ENCODE data around the gene EIF3F.
A peak's percentile ranks its signal among the peaks of the same experiment; 100 is the strongest.

The EIF3F gene

GRCh38 chr11:8002676-8003075 lies 15.5 kb downstream of the EIF3F start:
- DNase-seq (ENCODE audit: low spot score in 2 of 2) (no peak), ATAC-seq (replicated peaks; ENCODE audit: extremely low read depth, poor library complexity, severe bottlenecking) (no peak)
- no peaks in the 10 kb centered on the region for H3K9me3 Mint-ChIP-seq
- H3K27me3 Mint-ChIP-seq = no peaks in the 10 kb centered on the region
- H3K27ac Mint-ChIP-seq (ENCODE audit: low read depth) = no peak overlapping the region
- peaks cover 15% of the 10 kb centered on the region for H3K36me3 Mint-ChIP-seq (ENCODE audit: insufficient read depth)
- no peak overlapping the region for H3K4me3 Mint-ChIP-seq
- no peaks in the 10 kb centered on the region for H3K4me1 Mint-ChIP-seq

GRCh38 chr11:8003187-8003586 lies 16.1 kb downstream of the EIF3F start:
- ATAC-seq (replicated peaks; ENCODE audit: extremely low read depth, poor library complexity, severe bottlenecking) (no peak), DNase-seq (ENCODE audit: low spot score in 2 of 2) (no peak)
- Mint-ChIP-seq H3K27me3 (no peaks in the 10 kb centered on the region), H3K4me1 (no peaks in the 10 kb centered on the region), H3K9me3 (no peaks in the 10 kb centered on the region), H3K36me3 (ENCODE audit: insufficient read depth) (peaks cover 13% of the 10 kb centered on the region), H3K4me3 (no peak overlapping the region), H3K27ac (ENCODE audit: low read depth) (no peak overlapping the region)

GRCh38 chr11:8004008-8004407 lies 16.9 kb downstream of the EIF3F start:
- H3K4me1 Mint-ChIP-seq = no peaks in the 10 kb centered on the region
- no peak overlapping the region for H3K4me3 Mint-ChIP-seq
- no peaks in the 10 kb centered on the region for H3K9me3 Mint-ChIP-seq
- no peak for ATAC-seq (replicated peaks; ENCODE audit: extremely low read depth, poor library complexity, severe bottlenecking)
- H3K27ac Mint-ChIP-seq (ENCODE audit: low read depth) = no peak overlapping the region
- no peaks in the 10 kb centered on the region for H3K27me3 Mint-ChIP-seq
- H3K36me3 Mint-ChIP-seq (ENCODE audit: insufficient read depth) = peaks cover 10% of the 10 kb centered on the region
- DNase-seq (ENCODE audit: low spot score in 2 of 2) = no peak

- Mint-ChIP-seq H3K4me3 (no peak overlapping the region), H3K4me1 (no peaks in the 10 kb centered on the region), H3K9me3 (no peaks in the 10 kb centered on the region), H3K27ac (ENCODE audit: low read depth) (no peak overlapping the region), H3K36me3 (ENCODE audit: insufficient read depth) (peaks cover 3% of the 10 kb centered on the region), H3K27me3 (peaks cover 3% of the 10 kb centered on the region)
- DNase-seq (ENCODE audit: low spot score in 2 of 2) (no peak), ATAC-seq (replicated peaks; ENCODE audit: extremely low read depth, poor library complexity, severe bottlenecking) (no peak)
Measured at GRCh38 chr11:8005556-8005955, 18.4 kb downstream of the EIF3F start.

GRCh38 chr11:8006349-8006977 lies 19.3 kb downstream of the EIF3F start:
- no peak for DNase-seq (ENCODE audit: low spot score in 2 of 2)
- H3K27ac Mint-ChIP-seq (ENCODE audit: low read depth) = no peak overlapping the region
- no peak overlapping the region for H3K4me3 Mint-ChIP-seq
- peaks cover 8% of the 10 kb centered on the region for H3K27me3 Mint-ChIP-seq
- H3K4me1 Mint-ChIP-seq = no peaks in the 10 kb centered on the region
- no peak for ATAC-seq (replicated peaks; ENCODE audit: extremely low read depth, poor library complexity, severe bottlenecking)
- H3K9me3 Mint-ChIP-seq = no peaks in the 10 kb centered on the region
- no peaks in the 10 kb centered on the region for H3K36me3 Mint-ChIP-seq (ENCODE audit: insufficient read depth)

- Mint-ChIP-seq H3K36me3 (ENCODE audit: insufficient read depth) (no peaks in the 10 kb centered on the region), H3K9me3 (no peaks in the 10 kb centered on the region), H3K4me3 (no peak overlapping the region), H3K27ac (ENCODE audit: low read depth) (no peak overlapping the region), H3K27me3 (peaks cover 8% of the 10 kb centered on the region), H3K4me1 (no peaks in the 10 kb centered on the region)
- DNase-seq (ENCODE audit: low spot score in 2 of 2) (no peak), ATAC-seq (replicated peaks; ENCODE audit: extremely low read depth, poor library complexity, severe bottlenecking) (no peak)
Measured at GRCh38 chr11:8008212-8008611, 21.1 kb downstream of the EIF3F start.

- Mint-ChIP-seq H3K4me3 (no peak overlapping the region), H3K27me3 (peaks cover 17% of the 10 kb centered on the region), H3K9me3 (no peaks in the 10 kb centered on the region), H3K36me3 (ENCODE audit: insufficient read depth) (no peaks in the 10 kb centered on the region), H3K27ac (ENCODE audit: low read depth) (no peak overlapping the region), H3K4me1 (no peaks in the 10 kb centered on the region)
- DNase-seq (ENCODE audit: low spot score in 2 of 2) (no peak), ATAC-seq (replicated peaks; ENCODE audit: extremely low read depth, poor library complexity, severe bottlenecking) (no peak)
Measured at GRCh38 chr11:8009856-8010255, 22.7 kb downstream of the EIF3F start.

GRCh38 chr11:8011371-8011770 lies 24.2 kb downstream of the EIF3F start:
- DNase-seq (ENCODE audit: low spot score in 2 of 2) (no peak), ATAC-seq (replicated peaks; ENCODE audit: extremely low read depth, poor library complexity, severe bottlenecking) (no peak)
- no peaks in the 10 kb centered on the region for H3K36me3 Mint-ChIP-seq (ENCODE audit: insufficient read depth)
- H3K9me3 Mint-ChIP-seq = no peaks in the 10 kb centered on the region
- no peak overlapping the region for H3K4me3 Mint-ChIP-seq
- H3K4me1 Mint-ChIP-seq = no peaks in the 10 kb centered on the region
- peaks cover 20% of the 10 kb centered on the region for H3K27me3 Mint-ChIP-seq
- H3K27ac Mint-ChIP-seq (ENCODE audit: low read depth) = peak overlapping the region; percentile 21

GRCh38 chr11:8011981-8012444 lies 24.9 kb downstream of the EIF3F start:
- no peaks in the 10 kb centered on the region for H3K36me3 Mint-ChIP-seq (ENCODE audit: insufficient read depth)
- ATAC-seq (replicated peaks; ENCODE audit: extremely low read depth, poor library complexity, severe bottlenecking) = no peak
- DNase-seq (ENCODE audit: low spot score in 2 of 2) = no peak
- H3K27ac Mint-ChIP-seq (ENCODE audit: low read depth) = no peak overlapping the region
- no peak overlapping the region for H3K4me3 Mint-ChIP-seq
- peaks cover 27% of the 10 kb centered on the region for H3K27me3 Mint-ChIP-seq
- H3K4me1 Mint-ChIP-seq = no peaks in the 10 kb centered on the region
- no peaks in the 10 kb centered on the region for H3K9me3 Mint-ChIP-seq

GRCh38 chr11:8013833-8014232 lies 26.7 kb downstream of the EIF3F start:
- peaks cover 3% of the 10 kb centered on the region for H3K36me3 Mint-ChIP-seq (ENCODE audit: insufficient read depth)
- peaks cover 45% of the 10 kb centered on the region for H3K27me3 Mint-ChIP-seq
- H3K4me1 Mint-ChIP-seq = peaks cover 6% of the 10 kb centered on the region
- H3K27ac Mint-ChIP-seq (ENCODE audit: low read depth) = no peak overlapping the region
- DNase-seq (ENCODE audit: low spot score in 2 of 2) (no peak), ATAC-seq (replicated peaks; ENCODE audit: extremely low read depth, poor library complexity, severe bottlenecking) (no peak)
- H3K9me3 Mint-ChIP-seq = no peaks in the 10 kb centered on the region
- no peak overlapping the region for H3K4me3 Mint-ChIP-seq

GRCh38 chr11:8015753-8016239 lies 28.7 kb downstream of the EIF3F start:
- Mint-ChIP-seq H3K27me3 (peaks cover 50% of the 10 kb centered on the region), H3K27ac (ENCODE audit: low read depth) (no peak overlapping the region), H3K4me1 (peaks cover 13% of the 10 kb centered on the region), H3K9me3 (no peaks in the 10 kb centered on the region), H3K4me3 (no peak overlapping the region), H3K36me3 (ENCODE audit: insufficient read depth) (peaks cover 6% of the 10 kb centered on the region)
- ATAC-seq (replicated peaks; ENCODE audit: extremely low read depth, poor library complexity, severe bottlenecking) (no peak), DNase-seq (ENCODE audit: low spot score in 2 of 2) (no peak)

GRCh38 chr11:8016440-8016839 lies 29.3 kb downstream of the EIF3F start:
- ATAC-seq (replicated peaks; ENCODE audit: extremely low read depth, poor library complexity, severe bottlenecking) (no peak), DNase-seq (ENCODE audit: low spot score in 2 of 2) (no peak)
- Mint-ChIP-seq H3K9me3 (no peaks in the 10 kb centered on the region), H3K27me3 (peaks cover 49% of the 10 kb centered on the region), H3K4me3 (no peak overlapping the region), H3K4me1 (peaks cover 13% of the 10 kb centered on the region), H3K27ac (ENCODE audit: low read depth) (no peak overlapping the region), H3K36me3 (ENCODE audit: insufficient read depth) (peaks cover 6% of the 10 kb centered on the region)

GRCh38 chr11:8017071-8017470 lies 29.9 kb downstream of the EIF3F start:
- no peak overlapping the region for H3K4me3 Mint-ChIP-seq

More at GRCh38 chr11:8017071-8017470, 29.9 kb downstream of the EIF3F start:
- Mint-ChIP-seq H3K9me3 (no peaks in the 10 kb centered on the region), H3K27ac (ENCODE audit: low read depth) (no peak overlapping the region), H3K27me3 (peaks cover 49% of the 10 kb centered on the region), H3K36me3 (ENCODE audit: insufficient read depth) (peaks cover 6% of the 10 kb centered on the region), H3K4me1 (peaks cover 13% of the 10 kb centered on the region)
- no peak for DNase-seq (ENCODE audit: low spot score in 2 of 2)
- no peak for ATAC-seq (replicated peaks; ENCODE audit: extremely low read depth, poor library complexity, severe bottlenecking)

Measured in central memory CD8-positive, alpha-beta T cell (primary cell).